Left hindlimb (tissue), 1 donor: ENCODE results near the gene SLC37A1.
"Not testable (repeated sequence)": the region's sequence is repeated elsewhere in the genome, so short reads cannot be mapped to it uniquely, and the experiment has no call there.

Experiments
- DNase-seq: peaks from one replicate; pipeline ENCODE4 v3.0.0-alpha.2; 2018

Gene SLC37A1

DNA sequence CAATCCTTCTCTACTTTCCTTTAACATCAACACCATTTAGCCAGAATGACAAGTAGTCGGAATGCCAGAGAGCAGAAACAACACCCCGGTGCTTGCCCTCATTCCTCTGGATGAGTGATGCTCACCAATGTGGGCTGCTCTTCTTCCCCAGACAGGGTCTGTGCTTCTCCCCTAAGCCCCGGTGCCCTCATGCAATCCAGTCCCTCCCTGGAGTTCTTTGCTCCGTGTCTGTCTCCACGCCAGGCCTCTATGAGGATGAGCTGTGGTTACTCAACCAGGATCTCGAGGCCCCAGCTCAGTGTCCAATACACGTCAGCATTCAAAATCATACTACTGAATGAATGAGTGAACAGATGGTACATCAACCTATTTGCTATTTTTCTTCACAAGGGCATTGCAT, 110.0 kb downstream of the SLC37A1 start:
- DNase-seq, result no peak

GRCh38 chr21:42624095-42624790, 110.6 kb downstream of the SLC37A1 start:
- no peak for DNase-seq

DNA sequence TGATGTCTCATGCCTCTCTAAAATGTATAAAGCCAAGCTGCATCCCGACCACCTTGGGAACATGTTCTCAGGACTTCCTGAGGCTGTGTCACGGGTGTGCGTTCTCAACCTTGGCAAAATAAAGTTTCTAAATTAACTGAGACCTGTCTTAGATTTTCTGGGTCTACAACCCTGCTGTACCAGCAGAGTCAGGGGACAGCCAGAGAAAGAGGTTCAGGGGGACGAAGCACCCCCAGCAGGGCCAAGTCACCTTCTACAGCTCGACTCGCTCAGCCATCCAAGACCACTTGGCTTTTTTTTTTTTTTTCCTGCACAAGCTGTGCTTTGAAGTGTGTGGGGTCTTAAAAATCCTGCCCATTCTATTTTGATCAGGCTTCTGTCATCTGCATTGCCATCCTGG, 111.3 kb downstream of the SLC37A1 start:
- DNase-seq, result no peak

DNA sequence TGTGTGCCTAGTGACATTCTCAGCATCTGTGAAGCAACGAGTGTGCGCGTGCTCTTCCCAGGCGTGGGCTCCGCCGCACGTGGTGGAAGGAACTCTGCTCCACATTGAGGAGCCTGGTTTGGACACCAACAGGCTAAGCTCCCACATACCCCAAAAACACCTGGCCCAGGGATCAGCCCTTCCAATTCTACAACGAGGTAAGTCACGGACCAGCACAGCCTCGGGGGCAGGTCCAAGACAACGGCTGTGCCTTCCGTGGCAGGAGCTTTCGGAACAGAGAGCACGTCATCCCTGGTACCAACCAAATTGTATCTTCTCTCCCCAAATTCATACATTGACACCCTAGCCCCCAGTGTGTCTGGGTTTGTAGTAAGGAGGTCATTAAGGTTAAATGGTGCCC, 112.5 kb downstream of the SLC37A1 start:
- no peak for DNase-seq

DNA sequence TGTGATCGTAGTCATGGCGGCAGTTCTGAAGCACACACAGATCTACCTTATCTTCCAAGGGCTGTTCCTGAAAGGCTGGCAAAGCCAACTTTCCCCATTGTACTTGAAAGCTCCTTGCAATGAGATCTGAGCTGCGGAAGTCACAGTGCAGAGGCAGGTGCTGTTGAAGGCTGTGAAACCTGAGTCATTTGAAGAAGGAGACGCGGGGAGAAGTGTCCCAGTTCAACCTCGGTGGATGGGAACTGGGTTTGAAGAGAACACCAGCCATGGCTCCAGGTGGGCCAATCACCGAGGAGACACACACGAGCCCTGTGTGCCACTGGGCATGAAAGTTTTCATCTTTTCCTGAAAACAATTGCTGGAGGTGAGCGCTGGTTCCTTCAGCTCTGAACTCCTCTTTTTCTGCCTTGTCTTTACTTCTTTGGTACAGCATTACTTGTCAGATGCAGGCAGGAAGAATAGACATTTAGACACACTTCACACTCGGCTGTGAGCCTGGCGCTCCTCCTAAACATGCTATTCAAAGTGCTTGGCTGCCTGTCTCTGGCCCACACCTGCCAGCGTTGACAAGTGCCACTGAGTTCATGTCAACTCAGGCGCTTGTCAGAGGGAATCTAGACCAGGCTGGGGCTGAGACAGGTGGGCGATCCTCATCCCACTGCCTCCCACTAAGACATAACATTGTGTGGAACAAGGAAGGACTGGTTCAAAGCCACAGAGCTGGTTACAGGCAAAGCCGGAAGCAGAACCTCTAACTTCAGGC, 114.1 kb downstream of the SLC37A1 start:
- DNase-seq, result no peak

DNA sequence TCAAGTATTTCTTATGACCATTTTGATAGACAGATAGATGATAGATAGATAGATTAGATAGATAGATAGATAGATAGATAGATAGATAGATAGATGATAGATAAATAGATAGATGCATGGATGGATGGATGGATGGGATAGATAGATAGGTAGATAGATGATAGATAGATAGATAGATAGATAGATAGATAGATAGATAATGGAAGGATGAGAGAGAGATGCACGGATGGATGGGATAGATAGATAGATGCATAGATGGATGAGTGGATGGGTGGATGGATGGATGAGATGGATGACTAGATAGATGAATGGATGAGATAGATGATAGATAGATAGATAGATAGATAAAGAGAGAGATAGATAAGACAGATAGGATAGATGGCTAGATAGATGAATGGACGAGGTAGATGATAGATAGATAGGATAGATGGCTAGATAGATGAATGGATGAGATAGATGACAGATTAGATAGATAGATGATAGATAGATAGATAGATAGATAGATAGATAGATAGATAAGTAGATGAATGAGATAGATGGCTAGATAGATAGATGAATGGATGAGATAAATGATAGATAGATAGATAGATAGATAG, 114.9 kb downstream of the SLC37A1 start:
- not testable (repeated sequence) for DNase-seq

DNA sequence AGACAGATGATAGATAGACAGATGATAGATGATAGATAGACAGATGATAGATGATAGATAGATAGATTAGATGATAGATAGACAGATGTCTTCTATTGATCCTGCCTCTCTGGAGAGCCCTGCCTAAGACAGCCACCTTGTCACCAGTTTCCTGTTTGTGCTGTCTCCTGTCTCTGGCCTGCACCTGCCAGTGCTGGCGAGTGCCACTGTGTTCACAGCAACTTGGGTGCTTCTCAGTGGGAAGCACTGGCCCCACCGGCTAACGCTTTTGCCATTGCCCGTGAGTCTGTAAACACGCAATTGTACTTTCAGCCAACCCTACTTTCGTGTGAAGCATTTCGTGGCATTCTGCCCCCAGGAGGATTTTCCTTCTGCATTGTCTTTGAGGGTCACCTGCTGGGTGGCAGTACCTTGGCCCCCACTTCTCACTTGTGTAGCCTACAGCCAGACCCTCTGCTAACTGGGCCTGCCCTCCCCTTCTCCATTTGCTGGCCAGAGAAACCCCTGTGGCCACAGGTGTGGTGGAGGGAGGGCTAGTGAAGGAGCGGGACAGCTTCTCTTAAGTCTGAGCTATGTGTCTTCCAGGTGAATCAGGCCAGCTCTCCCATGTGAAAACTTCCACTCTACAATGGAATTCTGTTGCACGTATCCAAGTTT, 116.4 kb downstream of the SLC37A1 start:
- no peak for DNase-seq

- no peak for DNase-seq
Observed at GRCh38 chr21:42630626-42631025, 117.0 kb downstream of the SLC37A1 start.
